Tibial artery (tissue), 4 donors: ENCODE data around the gene PARVG.

Experiments
- DNase-seq, 2 donors: peaks; one replicate each; pipeline ENCODE4 v3.0.0-alpha.2; 2019
- H3K27ac ChIP-seq, 2 donors: fragments of 200-600 bp; sonication (generic) in 1 of 2; 1 replicate in 1 of 2; 2 replicates in 1 of 2; pipeline ENCODE4 v1.5.1; 2018 to 2019; ENCODE audit warnings: mild to moderate bottlenecking in 1 of 2
- H3K27me3 ChIP-seq, 2 donors: fragments of 200-600 bp; sonication (generic) in 1 of 2; one replicate each; pipeline versions ENCODE4 v1.5.1 to v1.6.0; 2016 to 2019
- H3K36me3 ChIP-seq, 3 donors: fragments of 200-600 bp; sonication (generic) in 2 of 3; one replicate each; pipeline ENCODE4 v1.5.1; 2016 to 2019; ENCODE audit warnings: mild to moderate bottlenecking in 2 of 3
- H3K4me1 ChIP-seq, 4 donors: fragments of 200-600 bp; sonication (generic) in 2 of 4; 1 replicate in 3 of 4; 2 replicates in 1 of 4; pipeline ENCODE4 v1.5.1; 2016 to 2019
- H3K4me3 ChIP-seq, 2 donors: fragments of 200-600 bp; sonication (generic) in 1 of 2; 1 replicate in 1 of 2; 2 replicates in 1 of 2; pipeline ENCODE4 v1.5.1; 2018 to 2019; ENCODE audit warnings: mild to moderate bottlenecking in 2 of 2
- H3K9me3 ChIP-seq, 3 donors: fragments of 200-600 bp; sonication (generic) in 1 of 3; one replicate each; pipeline ENCODE4 v1.5.1; 2016 to 2019
- CTCF ChIP-seq, 2 experiments: fragments of 200-600 bp in 1 of 2; fragments of 450-650 bp in 1 of 2; IDR thresholded peaks; one replicate each; pipeline ENCODE4 v1.5.1; 2017 to 2019; ENCODE audit warnings: antibody characterized with exemption in 2 of 2, mild to moderate bottlenecking in 1 of 2, moderate library complexity in 1 of 2
- intact Hi-C: fragments of 100-400 bp; cut with DNase I; formaldehyde crosslinking; loops from one replicate; pipeline ENCODE4 v1.15.0; 2023; ENCODE audit warnings: low total_unique reads

The PARVG gene

GRCh38 chr22:44159811-44160210 lies 20.9 kb upstream of the PARVG start:
- intact Hi-C loops: no loop called here
- no peak for DNase-seq
- H3K4me1 ChIP-seq: no peaks in the 10 kb centered on the region
- no peaks in the 10 kb centered on the region for H3K9me3 ChIP-seq
- no peak for TF ChIP-seq CTCF (IDR thresholded peaks at IDR 0.05)
- no peak overlapping the region for H3K27ac ChIP-seq
- peaks cover 0 to 8% of the 10 kb centered on the region in 2 donors for H3K27me3 ChIP-seq
- no peaks in the 10 kb centered on the region for H3K36me3 ChIP-seq
- no peak overlapping the region for H3K4me3 ChIP-seq

GRCh38 chr22:44160421-44160820 lies 20.3 kb upstream of the PARVG start:
- Histone ChIP-seq H3K4me3 (no peak overlapping the region), H3K27ac (no peak overlapping the region), H3K4me1 (no peaks in the 10 kb centered on the region), H3K36me3 (no peaks in the 10 kb centered on the region), H3K27me3 (peaks cover 0 to 8% of the 10 kb centered on the region in 2 donors), H3K9me3 (no peaks in the 10 kb centered on the region)
- no peak for TF ChIP-seq CTCF (IDR thresholded peaks at IDR 0.05)
- intact Hi-C loops: no loop called here
- no peak for DNase-seq

GRCh38 chr22:44161673-44162072 lies 19.1 kb upstream of the PARVG start:
- H3K9me3 ChIP-seq: no peaks in the 10 kb centered on the region
- no peak overlapping the region for H3K27ac ChIP-seq
- peaks cover 0 to 9% of the 10 kb centered on the region in 2 donors for H3K27me3 ChIP-seq
- TF ChIP-seq CTCF (IDR thresholded peaks at IDR 0.05): no peak
- no peaks in the 10 kb centered on the region for H3K4me1 ChIP-seq
- no peak for DNase-seq
- H3K36me3 ChIP-seq: no peaks in the 10 kb centered on the region
- intact Hi-C loops: no loop called here
- no peak overlapping the region for H3K4me3 ChIP-seq

- TF ChIP-seq CTCF (IDR thresholded peaks at IDR 0.05): no peak
- Histone ChIP-seq H3K27me3 (peaks cover 0 to 9% of the 10 kb centered on the region in 2 donors), H3K9me3 (no peaks in the 10 kb centered on the region), H3K27ac (no peak overlapping the region), H3K4me1 (no peaks in the 10 kb centered on the region), H3K36me3 (no peaks in the 10 kb centered on the region), H3K4me3 (no peak overlapping the region)
- intact Hi-C loops: no loop called here
- no peak for DNase-seq
Observed at GRCh38 chr22:44162960-44163359, 17.8 kb upstream of the PARVG start.

DNA sequence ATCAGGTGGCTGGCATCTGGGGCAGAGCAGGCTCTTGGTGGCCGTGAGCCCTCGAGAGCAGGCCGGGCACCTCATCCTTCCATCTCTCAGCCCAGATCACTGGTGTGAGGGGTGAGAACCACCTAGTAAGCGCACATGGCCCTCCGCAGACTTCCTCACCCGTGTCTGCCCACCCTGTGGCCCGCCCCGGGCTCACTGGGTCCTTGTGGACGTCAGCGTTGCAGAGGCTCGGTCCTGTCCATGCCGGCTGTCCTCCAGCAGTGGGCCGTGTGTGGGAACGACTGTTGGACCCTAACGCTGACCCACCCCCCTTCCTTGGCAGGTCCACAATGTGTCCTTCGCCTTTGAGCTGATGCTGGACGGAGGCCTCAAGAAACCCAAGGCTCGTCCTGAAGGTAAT lies 17.2 kb upstream of the PARVG start:
- no peak overlapping the region for H3K27ac ChIP-seq
- H3K9me3 ChIP-seq: no peaks in the 10 kb centered on the region
- intact Hi-C loops: no loop called here
- no peaks in the 10 kb centered on the region for H3K36me3 ChIP-seq
- no peak for TF ChIP-seq CTCF (IDR thresholded peaks at IDR 0.05)
- DNase-seq: no peak
- no peaks in the 10 kb centered on the region for H3K4me1 ChIP-seq
- no peak overlapping the region for H3K4me3 ChIP-seq
- peaks cover 0 to 9% of the 10 kb centered on the region in 2 donors for H3K27me3 ChIP-seq

GRCh38 chr22:44164031-44164430 lies 16.7 kb upstream of the PARVG start:
- H3K4me1 ChIP-seq: no peaks in the 10 kb centered on the region
- no peaks in the 10 kb centered on the region for H3K9me3 ChIP-seq
- no peak overlapping the region for H3K27ac ChIP-seq
- peaks cover 0 to 9% of the 10 kb centered on the region in 2 donors for H3K27me3 ChIP-seq
- intact Hi-C loops: no loop called here
- no peak for TF ChIP-seq CTCF (IDR thresholded peaks at IDR 0.05)
- DNase-seq: no peak
- no peak overlapping the region for H3K4me3 ChIP-seq
- no peaks in the 10 kb centered on the region for H3K36me3 ChIP-seq
